Esophagus squamous epithelium (tissue), 4 donors: ENCODE measurements around the gene PRSS50.
A peak's percentile ranks its signal among the peaks of the same experiment; 100 is the strongest.

ENCODE experiments used
- CTCF ChIP-seq, 6 experiments: fragments of 450-650 bp in 4 of 6; fragments of 200-600 bp in 2 of 6; sonication (generic) in 2 of 6; IDR thresholded peaks; one replicate each; pipeline ENCODE4 v1.5.1; 2016 to 2019; ENCODE audit warnings: antibody characterized with exemption in 6 of 6, mild to moderate bottlenecking in 4 of 6, moderate library complexity in 4 of 6
- POLR2A ChIP-seq, 4 donors: fragments of 450-650 bp; IDR thresholded peaks; one replicate each; pipeline ENCODE4 v1.6.1; 2017; ENCODE audit warnings: antibody characterized with exemption in 4 of 4, mild to moderate bottlenecking in 4 of 4, moderate library complexity in 3 of 4

GRCh38 chr3:46717447-46718231, at the start of gene PRSS50:
- no peak for TF ChIP-seq POLR2A (IDR thresholded peaks at IDR 0.05)
- peak in 1 of 6 experiments; percentile 5 for TF ChIP-seq CTCF (IDR thresholded peaks at IDR 0.05)
